GM18526 (cell line): ENCODE results near the gene YARS2.

Experiments used
- POLR2A ChIP-seq: IDR thresholded peaks from 3 replicates; pipeline ENCODE4 v1.6.1; 2011; ENCODE audit not compliant: insufficient read length; ENCODE audit errors: extremely low read depth

YARS2 gene

DNA sequence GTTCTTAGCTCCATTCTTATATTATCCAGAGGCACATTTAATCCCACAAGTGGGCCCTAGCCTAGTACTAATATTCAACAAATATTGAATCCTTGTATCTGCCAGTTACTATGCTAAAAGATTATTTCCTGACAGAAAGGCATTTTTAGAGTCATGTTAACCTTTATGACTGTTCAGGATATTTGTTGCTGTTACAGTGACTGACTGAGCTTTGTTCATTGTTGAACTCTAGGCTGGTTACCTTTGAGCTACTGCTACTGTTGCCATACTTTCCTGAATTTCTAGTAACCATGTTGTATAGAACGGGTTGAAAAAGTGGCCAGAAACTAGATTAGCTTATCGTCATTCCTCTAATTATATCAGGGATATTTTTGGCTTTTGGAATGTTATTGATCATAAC, 46.8 kb downstream of the YARS2 start:
- no peak for TF ChIP-seq POLR2A

DNA sequence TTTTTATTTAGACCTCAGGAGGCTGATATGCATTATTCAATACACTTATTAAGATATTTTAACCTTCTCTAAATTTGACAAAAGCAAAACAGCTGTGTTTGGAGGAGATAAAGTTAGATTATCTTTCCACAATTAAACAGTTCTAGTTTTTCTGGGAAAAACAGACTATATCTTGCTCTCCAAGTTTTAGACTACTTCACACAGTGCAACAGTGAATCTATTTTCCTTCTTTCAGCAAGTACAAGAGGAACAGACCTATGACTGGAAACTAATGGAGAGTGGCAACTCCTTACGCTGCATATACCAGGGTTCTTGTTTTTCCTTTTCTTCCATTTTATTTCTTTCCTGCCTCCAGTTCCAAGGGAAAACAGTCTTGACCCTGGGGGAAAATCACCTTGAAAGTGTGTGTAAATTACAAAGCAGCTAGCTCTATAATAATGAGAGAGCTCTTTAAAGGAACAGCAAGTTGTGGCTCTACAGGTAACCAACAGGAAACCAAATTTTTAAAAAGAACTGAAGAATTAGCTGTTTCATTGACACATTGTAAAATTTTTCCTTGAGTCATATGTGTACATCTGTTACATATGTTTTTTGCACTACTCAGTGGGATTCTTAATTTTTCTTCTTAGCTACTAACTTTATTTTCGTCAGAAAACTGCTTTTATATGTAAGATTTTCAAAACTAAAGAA, 49.2 kb downstream of the YARS2 start:
- TF ChIP-seq POLR2A, result no peak

DNA sequence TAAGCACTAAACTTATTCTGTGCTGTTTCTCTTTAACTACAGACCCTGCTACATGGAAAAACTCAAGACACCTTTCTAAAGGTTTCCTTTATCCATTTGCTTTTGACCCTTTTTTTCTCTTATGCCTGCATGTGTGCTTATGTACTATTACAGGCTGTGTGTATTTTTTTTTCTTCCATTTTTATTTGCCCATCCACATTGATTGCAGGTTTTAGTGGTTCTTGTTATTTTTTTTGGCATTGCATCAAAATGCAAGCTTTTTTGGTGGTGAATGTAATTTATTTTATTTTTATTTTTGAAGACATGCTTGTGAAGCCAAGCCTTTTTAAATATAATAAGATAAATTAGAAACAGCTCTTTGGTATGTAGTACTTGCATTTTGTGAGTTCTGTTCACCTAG, 49.9 kb downstream of the YARS2 start:
- TF ChIP-seq POLR2A, result no peak

DNA sequence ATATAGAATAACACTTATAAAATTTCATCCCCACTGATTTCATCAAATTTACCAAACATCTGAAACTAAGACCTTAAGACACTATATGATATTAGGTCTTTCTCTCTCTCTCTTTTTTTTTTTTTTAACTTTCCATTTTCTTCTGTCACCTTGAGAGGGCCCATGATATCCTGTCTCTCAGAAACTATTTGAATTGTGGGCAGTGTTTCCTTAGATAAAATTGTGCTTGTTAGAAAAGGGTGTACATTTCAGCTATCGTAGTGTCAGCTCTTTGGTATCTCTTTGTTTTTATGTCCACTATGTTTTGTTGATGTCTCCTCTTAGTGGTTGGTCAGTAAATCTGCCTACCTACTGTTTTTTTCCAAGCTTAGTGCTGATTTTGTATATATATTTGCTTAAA, 52.8 kb downstream of the YARS2 start:
- TF ChIP-seq POLR2A, result no peak

DNA sequence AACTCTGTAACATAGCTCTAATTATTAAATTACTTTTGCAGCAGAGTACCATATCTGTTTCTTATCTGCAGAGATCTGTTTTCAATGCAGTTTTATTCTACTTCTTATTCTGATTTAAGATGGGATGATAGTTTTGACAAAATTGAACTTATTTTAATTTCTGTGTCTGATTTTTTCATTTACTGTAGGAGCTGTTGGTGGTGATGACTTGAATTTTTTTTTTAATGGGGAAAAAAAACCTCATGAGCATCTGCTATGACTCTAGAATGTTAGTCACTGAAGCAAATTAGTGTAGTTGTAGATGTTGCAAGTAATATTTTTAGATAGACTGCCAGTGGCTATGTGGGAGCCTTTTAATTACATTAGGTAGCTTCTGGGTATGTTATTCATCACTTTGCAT, 53.2 kb downstream of the YARS2 start:
- TF ChIP-seq POLR2A, result no peak

DNA sequence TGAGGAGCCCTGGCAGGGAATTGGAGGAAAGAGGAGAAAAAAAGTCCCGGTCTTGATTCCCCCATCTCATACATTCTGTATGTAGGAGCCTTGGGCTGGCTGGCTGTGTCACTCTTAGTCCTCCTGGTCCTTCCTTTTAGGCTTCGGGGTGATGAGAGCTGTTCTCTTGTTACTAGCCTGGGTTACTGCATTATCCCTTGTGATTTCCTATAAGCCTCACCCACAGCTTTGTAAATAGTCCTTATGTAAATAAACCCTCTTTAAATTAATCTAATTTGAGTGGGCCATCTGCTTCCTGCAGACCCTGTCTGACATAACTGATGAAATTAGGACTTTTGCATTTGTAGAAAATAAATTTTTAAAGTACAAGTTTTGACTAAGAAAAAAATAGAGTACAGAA, 57.4 kb downstream of the YARS2 start:
- TF ChIP-seq POLR2A, result no peak

DNA sequence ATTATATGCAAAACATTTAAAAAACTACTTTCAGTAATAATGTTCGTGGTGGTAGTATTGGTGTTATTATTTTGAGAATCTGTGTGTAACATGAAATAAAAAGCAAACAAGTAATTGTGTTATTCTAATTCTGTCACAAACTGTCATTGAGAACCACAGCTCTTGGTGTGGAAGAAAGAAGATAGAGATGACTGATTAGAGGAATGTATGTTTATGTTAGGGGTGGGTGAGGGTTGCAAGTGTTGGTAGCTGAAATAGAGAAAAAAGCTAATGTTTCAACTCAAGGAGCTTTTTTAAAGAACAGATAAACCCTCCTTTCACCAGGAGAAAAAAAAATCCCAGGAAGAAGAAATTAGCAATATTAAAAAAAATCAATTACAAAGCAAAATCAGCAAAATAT, 58.3 kb downstream of the YARS2 start:
- no peak for TF ChIP-seq POLR2A
